Measurements from ENCODE around the gene FAM25A.
A peak's percentile ranks its signal among the peaks of the same experiment; 100 is the strongest.
"Not testable (repeated sequence)": the region's sequence is repeated elsewhere in the genome, so short reads cannot be mapped to it uniquely, and the experiment has no call there.

FAM25A gene

GRCh38 chr10:87013528-87013927 is 6.6 kb upstream of the FAM25A start:
- not testable (repeated sequence) for DNase-seq (ENCODE audit: low read depth)

- not testable (repeated sequence) for DNase-seq (ENCODE audit: low read depth)
Observed at GRCh38 chr10:87014986-87015716, 4.9 kb upstream of the FAM25A start.

- not testable (repeated sequence) for DNase-seq (ENCODE audit: low read depth)
Observed at GRCh38 chr10:87018127-87018526, 2.0 kb upstream of the FAM25A start.

GRCh38 chr10:87019066-87019465 is 1.0 kb upstream of the FAM25A start:
- DNase-seq (ENCODE audit: low read depth): not testable (repeated sequence)

- not testable (repeated sequence) for DNase-seq (ENCODE audit: low read depth)
Observed at GRCh38 chr10:87019504-87019903, 590 bp upstream of the FAM25A start.

- DNase-seq (ENCODE audit: low read depth): peak; percentile 47
Observed at GRCh38 chr10:87025285-87025958, 5.3 kb downstream of the FAM25A start.

- DNase-seq (ENCODE audit: low read depth): not testable (repeated sequence)
Observed at GRCh38 chr10:87026747-87027508, 6.8 kb downstream of the FAM25A start.

GRCh38 chr10:87030419-87030818 is 10.3 kb downstream of the FAM25A start:
- not testable (repeated sequence) for DNase-seq (ENCODE audit: low read depth)

- DNase-seq (ENCODE audit: low read depth): no peak
Observed at GRCh38 chr10:87030912-87031635, 11.0 kb downstream of the FAM25A start.

GRCh38 chr10:87036623-87037022 is 16.5 kb downstream of the FAM25A start:
- no peak for DNase-seq (ENCODE audit: low read depth)

- DNase-seq (ENCODE audit: low read depth): no peak
Observed at GRCh38 chr10:87038286-87038717, 18.2 kb downstream of the FAM25A start.

- DNase-seq (ENCODE audit: low read depth): no peak
Observed at GRCh38 chr10:87038786-87039185, 18.7 kb downstream of the FAM25A start.

GRCh38 chr10:87043579-87043978 is 23.5 kb downstream of the FAM25A start:
- DNase-seq (ENCODE audit: low read depth): not testable (repeated sequence)

- no peak for DNase-seq (ENCODE audit: low read depth)
Observed at GRCh38 chr10:87045434-87045938, 25.4 kb downstream of the FAM25A start.

- no peak for DNase-seq (ENCODE audit: low read depth)
Observed at GRCh38 chr10:87053111-87053510, 33.0 kb downstream of the FAM25A start.

- DNase-seq (ENCODE audit: low read depth): no peak
Observed at GRCh38 chr10:87053577-87054181, 33.6 kb downstream of the FAM25A start.

- DNase-seq (ENCODE audit: low read depth): no peak
Observed at GRCh38 chr10:87054373-87055295, 34.5 kb downstream of the FAM25A start.

GRCh38 chr10:87058171-87058570 is 38.1 kb downstream of the FAM25A start:
- DNase-seq (ENCODE audit: low read depth): no peak

GRCh38 chr10:87059401-87059800 is 39.3 kb downstream of the FAM25A start:
- DNase-seq (ENCODE audit: low read depth): no peak

- no peak for DNase-seq (ENCODE audit: low read depth)
Observed at GRCh38 chr10:87060280-87060928, 40.3 kb downstream of the FAM25A start.

Data from fibroblast of the conjunctiva (primary cell).